DND-41 (cell line): ENCODE results near the gene SECTM1.
"Not testable (repeated sequence)": the region's sequence is repeated elsewhere in the genome, so short reads cannot be mapped to it uniquely, and the experiment has no call there.

Experiments
- CTCF ChIP-seq: IDR thresholded peaks from 2 replicates; pipeline ENCODE4 v1.5.1; 2012; ENCODE audit warnings: borderline replicate concordance, low read length, moderate library complexity, mild to moderate bottlenecking; ENCODE audit not compliant: poor library complexity, severe bottlenecking; ENCODE audit errors: extremely low read depth
- EZH2 ChIP-seq: IDR thresholded peaks from 3 replicates; pipeline ENCODE4 v1.6.1; 2012; ENCODE audit warnings: borderline replicate concordance, low read depth, mild to moderate bottlenecking, moderate library complexity, low read length, inconsistent platforms; ENCODE audit not compliant: severe bottlenecking

- TF ChIP-seq CTCF, EZH2: not testable (repeated sequence)
Observed at GRCh38 chr17:82381703-82382009, 48.1 kb upstream of the SECTM1 start.
